ENCODE data around the gene SIAH2.

- no peak for TF ChIP-seq CTCF (IDR thresholded peaks at IDR 0.05)
- TF ChIP-seq POLR2A (IDR thresholded peaks at IDR 0.05): no peak
These were observed 63.8 kb downstream of the SIAH2 start for GRCh38 chr3:150699068-150699639.

Measured in adrenal gland (tissue), 5 donors.